PC-9 (cell line): ENCODE measurements around the gene ULK1. TPM values are rescaled to one million over a fixed set of nuclear protein-coding genes. Genes with fewer than 3 reads are reported as not detected.

Experiments used
- BruUV-seq: library from RNA; stranded (reverse); fragments of 400-500 nt; replicated peaks from 2 replicates; lab custom pipeline; 2021; lab: Mats Ljungman, UMichigan
- CTCF ChIA-PET: fragments of 300-600 bp; sonication (Branson Sonifier 250); formaldehyde crosslinking; loops from one replicate; lab custom pipeline; 2022; ENCODE audit warnings: antibody characterized with exemption; lab: Charles Lee
- POLR2A ChIA-PET: fragments of 300-600 bp; sonication (Branson Sonifier 250); formaldehyde crosslinking; loops from one replicate; lab custom pipeline; 2022; ENCODE audit warnings: antibody characterized with exemption; ENCODE audit not compliant: unreplicated experiment; lab: Charles Lee
- DNase-seq, 2 experiments: peaks; one replicate each; pipeline versions ENCODE4 v3.0.0 to v3.0.0-alpha.2; 2015 to 2022; ENCODE audit warnings: mixed read lengths in 1 of 2
- H2AFZ ChIP-seq: fragments of 200-600 bp; sonication (generic); 2 replicates; pipeline ENCODE4 v1.8.1; 2017; ENCODE audit warnings: antibody characterized with exemption
- H3F3A ChIP-seq: fragments of 200-600 bp; sonication (generic); 2 replicates; pipeline ENCODE4 v1.8.1; 2017; ENCODE audit warnings: antibody characterized with exemption, mild to moderate bottlenecking, low read depth; ENCODE audit not compliant: insufficient read depth
- H3K27ac ChIP-seq: fragments of 200-600 bp; sonication (generic); 2 replicates; pipeline ENCODE4 v1.6.1; 2016; ENCODE audit warnings: mixed run types
- H3K27me3 ChIP-seq: fragments of 200-600 bp; sonication (generic); 2 replicates; pipeline ENCODE4 v1.6.1; 2016; ENCODE audit warnings: low read depth, mixed run types; ENCODE audit not compliant: insufficient read depth
- H3K36me3 ChIP-seq: fragments of 200-600 bp; sonication (generic); 2 replicates; pipeline ENCODE4 v1.6.1; 2016; ENCODE audit warnings: low read depth, mixed run types
- H3K4me1 ChIP-seq: fragments of 200-600 bp; sonication (generic); replicated peaks from 2 replicates; pipeline ENCODE4 v1.6.1; 2016; ENCODE audit warnings: mixed run types; ENCODE audit not compliant: insufficient read depth
- H3K4me2 ChIP-seq: fragments of 200-600 bp; sonication (generic); 2 replicates; pipeline ENCODE4 v1.6.1; 2017; ENCODE audit warnings: mixed run types
- H3K4me3 ChIP-seq: fragments of 200-600 bp; sonication (generic); 2 replicates; pipeline ENCODE4 v1.6.1; 2016; ENCODE audit warnings: mixed run types
- H3K79me2 ChIP-seq: fragments of 200-600 bp; sonication (generic); 2 replicates; pipeline ENCODE4 v1.6.1; 2017; ENCODE audit warnings: low read depth, mixed run types
- H3K9me2 ChIP-seq: fragments of 200-600 bp; sonication (generic); 2 replicates; pipeline ENCODE4 v1.8.1; 2017; ENCODE audit warnings: mild to moderate bottlenecking; ENCODE audit not compliant: insufficient read depth
- H3K9me3 ChIP-seq: fragments of 200-600 bp; sonication (generic); 2 replicates; pipeline ENCODE4 v1.8.1; 2016; ENCODE audit warnings: low read depth; ENCODE audit not compliant: insufficient read depth
- H4K20me1 ChIP-seq: fragments of 200-600 bp; sonication (generic); 2 replicates; pipeline ENCODE4 v1.8.1; 2017; ENCODE audit not compliant: insufficient read depth
- EZH2 ChIP-seq: fragments of 200-600 bp; sonication (generic); IDR thresholded peaks from 2 replicates; pipeline ENCODE4 v1.8.0; 2017; ENCODE audit warnings: antibody characterized with exemption, low read depth
- intact Hi-C: fragments of 100-400 bp; cut with micrococcal nuclease; formaldehyde crosslinking; loops from one replicate; pipeline ENCODE4 v1.10.0; 2022; ENCODE audit not compliant: unreplicated experiment
- total RNA-seq: library from RNA; stranded (reverse); gene quantifications from 2 replicates; pipeline ENCODE4 v1.2.3, GENCODE V29; 2021
- TF ChIP-seq, protein P1 (sequence below): fragments of 200-600 bp; sonication (generic); conservative IDR thresholded peaks from 2 replicates; pipeline ENCODE4 v1.6.1; 2017; ENCODE audit warnings: mixed run types, antibody characterized with exemption, mild to moderate bottlenecking, moderate library complexity

ULK1 gene
- total RNA-seq, 1 experiment from 2014 or later, result 70.5 TPM

DNA sequence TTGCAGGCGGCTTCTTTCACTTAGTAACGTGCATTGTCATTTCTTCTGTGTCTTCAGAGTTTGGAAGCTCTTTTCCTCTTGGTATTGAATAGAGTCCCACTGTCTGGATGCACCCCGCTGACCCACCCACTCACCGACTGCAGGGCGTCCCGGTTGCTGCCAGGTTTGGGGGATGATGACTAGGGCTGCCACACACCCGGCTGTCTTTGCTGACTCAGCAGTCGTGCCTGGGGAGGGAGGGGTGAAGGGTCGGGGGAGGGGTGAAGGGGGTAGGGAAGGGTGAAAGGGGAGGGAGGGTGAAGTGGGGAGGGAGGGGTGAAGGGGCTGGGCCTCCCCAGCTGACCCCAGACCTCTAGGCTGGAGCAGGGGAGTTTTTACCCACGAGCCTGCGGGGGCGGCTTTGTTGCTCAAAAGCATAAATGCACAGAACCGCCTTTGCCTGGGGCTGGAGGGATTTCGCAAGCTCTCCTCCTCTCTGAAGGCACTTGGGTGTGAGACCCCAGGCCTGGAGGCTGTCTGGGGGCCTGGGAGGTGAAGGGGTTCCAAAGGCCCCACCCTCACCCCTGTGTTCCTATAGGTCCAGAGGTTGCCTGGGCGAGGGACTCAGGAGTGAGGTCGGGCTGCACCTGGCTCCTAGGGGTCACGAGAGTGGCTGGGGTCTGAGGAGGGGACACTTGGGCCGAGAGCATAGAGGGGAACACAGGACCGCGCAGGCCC is 31.3 kb upstream of the ULK1 start:
- ChIA-PET POLR2A (no interaction called here), CTCF (no interaction called here)
- Histone ChIP-seq H4K20me1 (no peaks in the 10 kb centered on the region), H3K4me3 (no peak overlapping the region), H3K9me3 (no peaks in the 10 kb centered on the region), H3F3A (peaks cover 59% of the 10 kb centered on the region), H3K27me3 (no peaks in the 10 kb centered on the region), H3K4me2 (peak overlapping the region; percentile 29; the same call in 1 of the 2 replicates), H3K36me3 (no peaks in the 10 kb centered on the region), H3K79me2 (no peaks in the 10 kb centered on the region), H3K4me1 (peaks cover 67% of the 10 kb centered on the region), H3K9me2 (no peaks in the 10 kb centered on the region), H2AFZ (no peak overlapping the region), H3K27ac (no peak overlapping the region)
- TF ChIP-seq, protein P1, sequence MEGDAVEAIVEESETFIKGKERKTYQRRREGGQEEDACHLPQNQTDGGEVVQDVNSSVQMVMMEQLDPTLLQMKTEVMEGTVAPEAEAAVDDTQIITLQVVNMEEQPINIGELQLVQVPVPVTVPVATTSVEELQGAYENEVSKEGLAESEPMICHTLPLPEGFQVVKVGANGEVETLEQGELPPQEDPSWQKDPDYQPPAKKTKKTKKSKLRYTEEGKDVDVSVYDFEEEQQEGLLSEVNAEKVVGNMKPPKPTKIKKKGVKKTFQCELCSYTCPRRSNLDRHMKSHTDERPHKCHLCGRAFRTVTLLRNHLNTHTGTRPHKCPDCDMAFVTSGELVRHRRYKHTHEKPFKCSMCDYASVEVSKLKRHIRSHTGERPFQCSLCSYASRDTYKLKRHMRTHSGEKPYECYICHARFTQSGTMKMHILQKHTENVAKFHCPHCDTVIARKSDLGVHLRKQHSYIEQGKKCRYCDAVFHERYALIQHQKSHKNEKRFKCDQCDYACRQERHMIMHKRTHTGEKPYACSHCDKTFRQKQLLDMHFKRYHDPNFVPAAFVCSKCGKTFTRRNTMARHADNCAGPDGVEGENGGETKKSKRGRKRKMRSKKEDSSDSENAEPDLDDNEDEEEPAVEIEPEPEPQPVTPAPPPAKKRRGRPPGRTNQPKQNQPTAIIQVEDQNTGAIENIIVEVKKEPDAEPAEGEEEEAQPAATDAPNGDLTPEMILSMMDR, result no peak
- no peak for TF ChIP-seq EZH2
- no peak for DNase-seq
- intact Hi-C loops, result no loop called here
- no TSS peak for BruUV-seq

DNA sequence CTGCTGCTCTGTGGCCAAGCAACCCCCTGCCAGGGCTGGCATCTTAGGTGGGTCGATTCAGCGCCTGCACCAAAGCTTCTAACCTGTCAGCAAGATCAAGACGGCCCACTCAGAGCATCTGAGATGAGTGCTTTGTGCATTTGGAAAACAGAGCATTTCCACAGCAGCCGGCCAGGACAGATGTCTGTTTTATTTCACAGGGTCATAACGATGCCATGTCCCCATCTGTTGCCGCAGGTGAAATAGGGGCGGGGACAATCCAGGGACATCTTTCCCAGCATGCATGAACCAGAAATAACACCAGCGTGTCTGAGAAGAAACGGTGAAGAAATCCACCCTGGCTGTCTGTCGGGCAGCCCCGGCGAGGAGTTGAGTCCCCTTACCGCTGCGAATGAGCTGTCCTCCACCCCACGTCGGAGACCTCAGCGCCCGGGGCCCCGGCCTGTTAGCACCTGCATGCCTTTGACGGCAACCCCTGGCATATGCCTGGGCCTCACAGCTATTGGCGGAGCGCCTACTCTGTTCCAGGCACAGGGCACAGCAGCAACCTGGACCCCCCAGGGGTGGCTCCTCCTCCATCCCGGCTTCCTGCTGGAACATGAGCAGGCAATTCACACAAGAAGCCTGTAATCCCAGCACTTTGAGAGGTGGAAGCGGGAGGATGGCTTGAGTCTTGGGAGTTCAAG is 30.6 kb upstream of the ULK1 start:
- POLR2A ChIA-PET, result no interaction called here
- H3K9me3 ChIP-seq, result no peaks in the 10 kb centered on the region
- H2AFZ ChIP-seq, result no peak overlapping the region
- H3K4me2 ChIP-seq, result no peak overlapping the region
- peaks cover 56% of the 10 kb centered on the region for H3F3A ChIP-seq
- TF ChIP-seq, protein P1, result no peak
- TF ChIP-seq EZH2, result no peak
- H3K4me3 ChIP-seq, result no peak overlapping the region
- H3K27me3 ChIP-seq, result no peaks in the 10 kb centered on the region
- no TSS peak for BruUV-seq
- H4K20me1 ChIP-seq, result no peaks in the 10 kb centered on the region
- no peaks in the 10 kb centered on the region for H3K9me2 ChIP-seq
- peaks cover 67% of the 10 kb centered on the region for H3K4me1 ChIP-seq
- no peaks in the 10 kb centered on the region for H3K79me2 ChIP-seq
- intact Hi-C loops, result no loop called here
- CTCF ChIA-PET, result no interaction called here
- H3K27ac ChIP-seq, result no peak overlapping the region
- DNase-seq, result no peak
- no peaks in the 10 kb centered on the region for H3K36me3 ChIP-seq

DNA sequence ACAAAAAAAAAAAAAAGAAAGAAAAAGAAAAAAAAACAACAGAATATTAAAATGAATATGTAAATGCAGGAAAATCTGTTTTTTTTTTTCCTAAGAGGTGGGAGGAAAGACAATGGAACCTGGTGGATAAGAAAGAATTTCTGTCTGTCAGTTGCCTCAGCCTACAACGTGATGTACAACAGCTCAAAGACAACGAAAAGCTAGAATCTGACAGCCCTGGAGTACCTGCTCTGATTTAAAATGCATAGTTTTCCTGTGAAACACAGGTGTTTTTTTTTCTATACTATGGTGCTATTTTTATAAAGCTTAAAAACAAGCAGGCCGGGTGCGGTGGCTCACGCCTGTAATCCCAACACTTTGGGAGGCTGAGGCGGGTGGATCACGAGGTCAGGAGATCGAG is 30.0 kb upstream of the ULK1 start:
- no peak for DNase-seq
- H2AFZ ChIP-seq, result no peak overlapping the region
- H3K4me3 ChIP-seq, result no peak overlapping the region
- H3K27me3 ChIP-seq, result no peaks in the 10 kb centered on the region
- ChIA-PET POLR2A (interaction anchor here (0.6 kb wide), 1 partner anchor 19 kb away, joined by 4 read pairs; no protein-coding TSS in a partner anchor), CTCF (no interaction called here)
- no peaks in the 10 kb centered on the region for H4K20me1 ChIP-seq
- peaks cover 56% of the 10 kb centered on the region for H3F3A ChIP-seq
- no peaks in the 10 kb centered on the region for H3K79me2 ChIP-seq
- no peak for TF ChIP-seq EZH2
- TF ChIP-seq, protein P1, result no peak
- no peaks in the 10 kb centered on the region for H3K9me3 ChIP-seq
- no TSS peak for BruUV-seq
- H3K4me2 ChIP-seq, result peak overlapping the region; percentile 36; the same call in 1 of the 2 replicates
- H3K4me1 ChIP-seq, result peaks cover 65% of the 10 kb centered on the region
- H3K27ac ChIP-seq, result no peak overlapping the region
- H3K36me3 ChIP-seq, result no peaks in the 10 kb centered on the region
- intact Hi-C loops, result no loop called here
- no peaks in the 10 kb centered on the region for H3K9me2 ChIP-seq
